Jurkat, Clone E6-1 (cell line): ENCODE results near the gene CDKN1A.
"Not testable (repeated sequence)": the region's sequence is repeated elsewhere in the genome, so short reads cannot be mapped to it uniquely, and the experiment has no call there.

Experiments used
- DNase-seq: peaks from one replicate; pipeline ENCODE4 v3.0.0-alpha.2; 2011; ENCODE audit warnings: low read depth, low spot score
- H3K4me3 ChIP-seq: 2 replicates; pipeline ENCODE4 v1.5.1; 2011; ENCODE audit warnings: mild to moderate bottlenecking, low read length, control low read depth, moderate library complexity

Gene CDKN1A

DNA sequence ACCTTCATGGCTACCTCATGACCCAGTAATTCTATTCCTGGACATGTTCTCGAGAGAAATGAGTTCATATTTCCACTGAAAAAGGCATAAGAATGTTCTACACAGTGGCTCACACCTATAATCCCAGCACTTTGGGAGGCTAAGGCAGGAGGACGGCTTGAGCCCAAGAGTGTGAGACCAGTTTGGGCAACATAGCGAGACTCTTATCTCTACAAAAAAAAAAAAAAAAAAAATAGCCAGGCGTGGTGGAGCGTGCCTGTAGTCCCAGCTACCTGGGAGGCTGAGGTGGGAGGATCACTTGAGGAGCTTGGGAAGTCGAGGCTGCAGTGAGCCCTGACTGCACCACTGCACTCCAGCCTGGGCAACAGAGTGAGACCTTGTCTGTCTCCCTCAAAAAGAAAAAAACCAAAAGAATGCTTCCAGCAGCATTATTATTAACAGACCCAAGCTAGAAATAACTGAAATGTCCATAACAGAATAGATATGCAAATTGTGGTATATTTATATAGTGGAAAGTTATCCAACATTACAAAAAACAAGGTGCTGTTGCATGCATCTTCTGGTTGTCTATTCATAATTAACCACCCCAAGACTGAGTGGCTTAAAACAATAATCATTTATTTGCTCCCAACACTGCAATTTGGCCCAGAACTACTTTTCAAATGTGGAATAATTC, 9.7 kb downstream of the CDKN1A start:
- DNase-seq = no peak
- H3K4me3 ChIP-seq = no peak overlapping the region

DNA sequence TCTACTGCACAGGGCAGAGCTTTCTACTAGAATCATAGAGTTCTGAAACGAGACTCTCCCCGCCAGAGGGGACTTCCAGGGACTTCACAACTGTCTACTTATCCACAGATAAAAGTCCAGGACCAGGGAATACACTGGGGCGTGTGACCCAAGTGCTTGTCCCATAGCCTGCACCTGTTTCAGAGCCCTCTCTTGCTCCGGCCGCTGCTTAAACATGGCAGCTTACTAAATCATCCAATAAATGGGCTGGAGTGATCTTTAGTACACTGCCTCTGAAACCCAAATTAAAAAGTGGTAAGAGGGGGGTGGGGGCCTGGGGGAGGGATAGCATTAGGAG, 10.2 kb downstream of the CDKN1A start:
- no peak for DNase-seq
- H3K4me3 ChIP-seq = no peak overlapping the region

DNA sequence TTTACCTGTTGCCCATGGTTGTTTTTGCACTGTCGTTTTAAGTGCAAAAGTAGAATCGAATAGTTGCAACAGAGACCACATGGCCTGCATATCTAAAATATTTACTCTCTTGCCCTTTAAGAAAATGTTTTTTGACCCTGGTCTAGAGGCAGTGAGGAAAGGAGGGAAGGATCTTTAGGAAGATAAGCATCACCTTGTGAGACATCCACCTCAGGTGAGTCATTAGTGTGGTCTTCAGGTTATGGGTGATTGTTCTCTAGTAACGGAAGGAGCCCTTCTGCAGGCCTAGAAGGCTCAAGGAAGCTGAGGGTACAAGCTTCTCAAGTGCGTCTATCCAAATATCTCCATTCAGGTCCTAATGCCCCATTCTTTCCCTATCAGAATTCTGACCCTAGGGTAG, 12.5 kb downstream of the CDKN1A start:
- DNase-seq = no peak
- no peak overlapping the region for H3K4me3 ChIP-seq

GRCh38 chr6:36691612-36692011, 13.1 kb downstream of the CDKN1A start:
- DNase-seq = no peak
- H3K4me3 ChIP-seq = no peak overlapping the region

DNA sequence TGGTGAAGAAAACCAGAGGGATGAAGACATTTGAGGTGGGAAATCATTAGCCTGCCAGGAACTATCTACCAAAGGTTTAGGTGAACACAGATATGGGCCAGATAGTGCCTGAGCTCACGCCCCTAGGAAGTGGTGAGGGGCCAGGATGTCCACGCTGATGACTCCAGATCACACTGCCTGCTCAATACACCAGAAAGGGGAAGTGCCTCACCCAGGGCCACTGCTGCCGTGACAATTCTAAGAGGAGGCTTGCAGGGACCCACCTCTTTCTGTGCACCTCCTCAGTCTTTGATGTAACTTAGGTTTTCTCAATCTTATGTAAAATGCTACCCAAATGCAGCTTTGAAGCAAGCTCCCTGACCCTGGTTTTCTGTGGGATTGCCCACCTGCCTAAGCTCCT, 13.7 kb downstream of the CDKN1A start:
- H3K4me3 ChIP-seq = no peak overlapping the region
- no peak for DNase-seq

- no peak for DNase-seq
- H3K4me3 ChIP-seq = no peak overlapping the region
Observed at GRCh38 chr6:36692861-36693702, 14.6 kb downstream of the CDKN1A start.

DNA sequence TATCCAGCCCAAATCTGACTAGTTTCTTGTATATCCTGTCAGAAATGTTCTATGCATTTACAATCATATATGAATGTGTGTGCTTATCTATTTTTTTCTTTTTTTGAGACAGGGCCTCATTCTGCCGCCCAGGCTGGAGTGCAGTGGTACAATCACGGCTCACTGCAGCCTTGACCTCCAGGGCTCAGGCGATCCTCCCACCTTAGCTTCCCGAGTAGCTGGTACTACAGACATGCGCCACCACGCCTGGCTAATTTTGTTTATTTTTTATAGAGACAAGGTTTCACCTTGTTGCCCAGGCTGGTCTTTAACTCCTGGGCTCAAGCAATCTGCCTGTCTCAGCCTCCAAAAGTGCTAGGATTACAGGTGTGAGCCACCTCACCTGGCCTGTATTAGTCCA, 16.1 kb downstream of the CDKN1A start:
- H3K4me3 ChIP-seq = no peak overlapping the region
- no peak for DNase-seq

DNA sequence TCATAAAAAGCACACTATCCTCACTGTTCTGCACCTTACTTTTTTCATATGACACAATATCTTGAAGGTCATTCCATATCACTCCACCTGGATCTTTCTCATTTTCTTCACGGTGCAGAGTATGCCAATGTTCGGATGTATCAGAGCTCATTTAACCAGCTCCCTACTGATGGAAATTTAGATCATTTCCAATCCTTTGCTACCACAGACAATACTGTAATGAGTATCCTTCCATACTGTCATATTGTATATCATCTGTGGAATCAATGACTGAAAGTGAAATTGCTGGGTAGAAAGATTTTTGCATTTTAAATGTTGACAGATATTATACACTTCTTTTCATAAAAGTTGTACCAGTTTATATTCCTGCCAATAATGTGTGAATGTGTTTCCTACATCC, 16.9 kb downstream of the CDKN1A start:
- no peak overlapping the region for H3K4me3 ChIP-seq
- DNase-seq = no peak

- peak; percentile 69 for DNase-seq
- peak within 1 kb of the TSS; percentile 63 for H3K4me3 ChIP-seq
Observed at GRCh38 chr6:36697481-36697903, 19.0 kb downstream of the CDKN1A start, which contains the start of gene RAB44. Gene RAB44 (plus strand): TSS chr6:36697826. CDS start chr6:36704236, 6,410 bp downstream.

DNA sequence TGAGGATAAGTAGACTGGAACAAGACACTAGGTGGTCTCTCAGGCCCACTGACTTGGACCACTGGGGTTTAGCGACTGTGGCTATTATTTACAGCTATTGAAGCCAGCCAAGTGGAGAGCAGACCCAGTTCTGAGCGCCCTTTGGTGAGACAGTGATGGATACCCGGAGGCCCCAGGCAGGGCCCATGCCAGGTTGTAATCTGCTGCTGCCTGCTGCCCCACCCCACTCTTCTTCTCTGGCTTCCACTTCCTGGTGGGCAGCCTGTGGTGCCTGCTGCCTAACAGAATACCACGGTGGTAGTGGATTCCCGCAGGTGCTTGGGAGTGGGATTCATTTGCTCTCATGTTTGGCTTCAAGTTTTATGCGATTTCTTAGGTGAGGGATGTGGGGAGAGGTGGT, 19.7 kb downstream of the CDKN1A start:
- peak overlapping the region; percentile 63 for H3K4me3 ChIP-seq
- no peak for DNase-seq

GRCh38 chr6:36698871-36699271, 20.4 kb downstream of the CDKN1A start:
- peak overlapping the region; percentile 63; the same call in 1 of the 2 replicates for H3K4me3 ChIP-seq

DNA sequence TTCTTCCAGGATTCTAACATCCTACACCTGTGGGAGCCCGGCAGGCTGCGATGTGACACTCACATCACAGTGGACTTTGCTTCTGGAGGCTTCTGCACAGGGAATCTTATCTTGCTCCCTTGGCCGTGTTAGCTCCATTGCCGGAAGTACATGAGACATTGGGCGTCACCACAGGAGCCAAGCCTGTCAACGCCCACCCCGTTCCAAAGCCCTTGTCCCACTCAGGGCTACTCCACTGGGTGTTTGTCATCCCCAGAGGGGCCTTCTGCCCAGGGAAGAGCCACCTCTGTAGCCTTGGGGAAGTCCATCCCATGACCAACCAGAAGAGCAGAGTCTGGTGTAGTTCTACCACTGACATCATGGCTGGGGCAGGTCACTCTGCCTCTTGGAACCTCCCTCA, 20.8 kb downstream of the CDKN1A start:
- DNase-seq = no peak
- no peak overlapping the region for H3K4me3 ChIP-seq

More at GRCh38 chr6:36698871-36699271, 20.4 kb downstream of the CDKN1A start:
- no peak for DNase-seq

DNA sequence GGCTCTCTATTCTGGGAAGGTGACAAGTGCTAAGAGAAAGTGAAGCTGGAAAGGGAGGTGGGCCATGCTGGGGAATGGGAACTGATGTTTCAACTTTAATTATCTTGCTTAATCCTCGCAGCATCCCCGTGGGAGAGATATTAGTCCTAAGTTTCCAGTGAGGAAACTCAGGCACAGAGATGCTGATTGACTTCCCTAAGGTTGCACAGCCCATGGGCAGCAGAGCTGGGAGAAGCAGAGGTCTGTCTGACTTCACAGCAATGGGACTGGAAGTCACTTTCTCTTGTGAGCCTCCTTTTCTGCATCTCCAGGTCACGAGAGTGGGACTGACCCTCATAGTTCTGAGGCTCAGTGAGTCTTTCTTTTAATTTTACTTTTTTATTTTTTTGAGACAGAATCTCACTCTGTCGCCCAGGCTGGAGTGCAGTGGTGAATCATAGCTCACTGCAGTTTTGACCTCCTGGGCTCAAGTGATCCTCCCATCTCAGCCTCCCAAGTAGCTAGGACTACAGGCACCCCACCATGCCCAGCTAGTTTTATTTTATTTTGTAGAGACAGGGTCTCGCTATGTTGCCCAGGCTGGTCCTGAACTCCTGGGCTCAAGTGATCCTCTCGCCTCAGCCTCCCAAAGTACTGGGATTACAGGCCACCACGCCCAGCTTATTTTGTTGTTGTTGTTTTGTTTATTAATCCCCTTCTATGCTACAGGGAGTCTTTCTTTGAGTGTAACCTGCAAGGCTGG, 21.7 kb downstream of the CDKN1A start:
- H3K4me3 ChIP-seq = no peak overlapping the region
- no peak for DNase-seq

DNA sequence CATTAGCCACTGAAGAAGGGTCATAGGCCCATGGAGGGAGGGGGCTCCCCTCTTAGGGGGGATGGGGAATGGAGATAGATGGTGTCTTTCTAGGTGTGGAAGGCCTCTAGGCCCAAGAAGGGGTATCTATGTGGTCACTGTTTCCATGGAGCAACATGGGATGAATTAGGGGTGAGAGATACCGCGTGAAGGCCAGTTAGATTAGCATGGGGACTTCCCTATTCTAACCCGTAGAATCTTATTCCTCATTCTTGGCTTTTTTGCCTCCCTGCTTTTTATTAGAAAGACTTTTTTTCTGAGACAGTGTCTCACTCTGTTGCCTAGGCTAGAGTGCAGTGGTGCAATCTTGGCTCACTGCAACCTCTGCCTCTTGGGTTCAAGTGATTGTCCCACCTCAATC, 22.3 kb downstream of the CDKN1A start:
- no peak for DNase-seq
- no peak overlapping the region for H3K4me3 ChIP-seq

DNA sequence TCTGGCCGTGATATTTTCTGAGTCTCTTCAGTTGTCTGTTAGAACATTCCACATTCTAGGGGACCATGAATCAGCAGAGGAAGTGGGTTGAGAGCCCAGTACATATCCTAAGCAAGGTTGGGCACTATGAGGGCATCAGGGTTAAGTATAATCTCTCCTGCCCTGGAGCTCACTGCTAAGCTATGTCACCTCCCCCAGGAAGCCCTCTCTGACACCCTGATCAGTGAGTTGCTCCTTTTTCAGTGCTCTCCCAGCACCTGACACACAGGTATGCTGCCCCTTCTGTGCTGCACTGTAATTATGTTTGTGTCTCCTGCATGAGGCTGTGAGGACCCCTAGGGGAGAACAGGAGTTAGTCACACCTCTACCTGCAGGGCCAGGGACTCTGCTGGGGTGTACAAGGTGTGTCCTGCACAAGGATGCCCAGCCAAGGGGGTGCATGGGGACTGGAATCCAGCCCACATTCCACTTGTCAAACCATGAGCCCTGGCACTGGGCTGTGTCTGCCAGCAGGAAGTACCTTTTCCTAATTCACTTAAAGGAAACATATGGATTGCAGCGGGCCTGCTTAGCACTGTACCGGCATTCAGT, 23.0 kb downstream of the CDKN1A start:
- H3K4me3 ChIP-seq = no peak overlapping the region
- no peak for DNase-seq

GRCh38 chr6:36702656-36703055, 24.1 kb downstream of the CDKN1A start:
- DNase-seq = no peak
- H3K4me3 ChIP-seq = no peak overlapping the region

GRCh38 chr6:36703081-36703606, 24.6 kb downstream of the CDKN1A start:
- DNase-seq = no peak
- H3K4me3 ChIP-seq = no peak overlapping the region

- no peak for DNase-seq
- H3K4me3 ChIP-seq = no peak overlapping the region
Observed at GRCh38 chr6:36703982-36704381, 25.5 kb downstream of the CDKN1A start.

GRCh38 chr6:36704961-36705577, 26.6 kb downstream of the CDKN1A start:
- H3K4me3 ChIP-seq, DNase-seq: not testable (repeated sequence)
